ENCODE measurements around the gene OR2T35. TPM values are rescaled to one million over a fixed set of nuclear protein-coding genes. Genes with fewer than 3 reads are reported as not detected.
"Not testable (repeated sequence)": the region's sequence is repeated elsewhere in the genome, so short reads cannot be mapped to it uniquely, and the experiment has no call there.

The OR2T35 gene, protein sequence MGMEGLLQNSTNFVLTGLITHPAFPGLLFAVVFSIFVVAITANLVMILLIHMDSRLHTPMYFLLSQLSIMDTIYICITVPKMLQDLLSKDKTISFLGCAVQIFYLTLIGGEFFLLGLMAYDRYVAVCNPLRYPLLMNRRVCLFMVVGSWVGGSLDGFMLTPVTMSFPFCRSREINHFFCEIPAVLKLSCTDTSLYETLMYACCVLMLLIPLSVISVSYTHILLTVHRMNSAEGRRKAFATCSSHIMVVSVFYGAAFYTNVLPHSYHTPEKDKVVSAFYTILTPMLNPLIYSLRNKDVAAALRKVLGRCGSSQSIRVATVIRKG
- not detected in 2 replicates for total RNA-seq

DNA sequence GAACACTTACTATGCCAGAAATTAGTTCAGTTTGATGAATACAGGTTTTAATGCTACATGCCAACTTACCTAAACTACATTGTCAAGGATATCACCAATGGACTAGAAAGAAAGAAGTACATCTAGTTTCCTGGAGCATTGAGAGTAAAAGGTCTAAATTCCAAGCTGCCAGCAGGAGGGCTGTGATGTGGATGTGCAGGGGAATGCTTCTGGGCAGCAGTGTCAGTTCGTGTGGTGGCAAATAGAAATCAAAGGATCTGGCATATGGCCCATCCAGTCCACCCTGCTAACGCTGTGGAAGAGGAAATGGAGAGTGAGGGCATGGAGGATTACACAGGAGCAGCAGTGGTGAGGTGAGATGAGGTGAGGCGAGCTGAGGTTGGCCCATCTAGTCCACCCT lies at the start of gene OR2T35:
OR2T35 (minus strand) TSS at position 101 of the 400 bp plus-strand sequence. CDS start 6,020 bp downstream, outside the sequence.
- H3K27me3 Mint-ChIP-seq; H3K4me3 Mint-ChIP-seq; intact Hi-C loops (cut with micrococcal nuclease); H3K9me3 Mint-ChIP-seq; H3K36me3 Mint-ChIP-seq (ENCODE audit: low read depth); H3K4me1 Mint-ChIP-seq; DNase-seq; H3K27ac Mint-ChIP-seq: not testable (repeated sequence)

DNA sequence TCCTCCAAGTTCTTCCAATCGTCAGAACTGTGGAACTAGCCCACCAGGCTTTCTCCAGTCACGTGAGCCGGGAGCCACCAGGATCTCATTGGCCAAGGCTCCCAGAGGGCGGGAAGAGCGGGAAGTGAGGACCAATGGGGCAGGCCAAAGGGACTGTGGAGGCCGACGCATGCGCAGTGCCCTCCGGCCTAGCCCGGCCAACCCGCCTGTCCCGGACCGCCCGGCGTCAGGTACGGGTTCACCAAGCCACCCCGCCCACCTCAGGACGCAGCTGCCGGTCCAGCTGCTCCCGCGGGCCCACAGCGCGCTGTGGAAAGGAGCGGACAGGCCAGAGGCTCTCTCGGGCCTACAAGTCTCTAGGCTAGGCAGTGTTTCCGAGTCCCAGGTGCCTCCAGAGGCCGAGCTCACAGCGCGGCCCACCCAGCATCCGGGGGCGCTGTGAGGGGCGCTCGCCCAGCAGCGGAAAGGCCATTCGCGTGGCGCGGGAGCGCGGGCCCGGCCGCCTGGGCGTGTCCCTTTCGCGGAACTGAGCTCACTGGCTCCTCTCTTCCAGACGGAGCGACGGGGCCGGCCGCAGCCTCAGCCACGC lies 46.6 kb upstream of the OR2T35 start:
- no peak overlapping the region for H3K4me3 Mint-ChIP-seq
- H3K4me1 Mint-ChIP-seq, result peaks cover 4% of the 10 kb centered on the region
- H3K36me3 Mint-ChIP-seq (ENCODE audit: low read depth), result no peaks in the 10 kb centered on the region
- no peak for DNase-seq
- intact Hi-C loops (cut with micrococcal nuclease), result no loop called here
- peaks cover 5% of the 10 kb centered on the region for H3K9me3 Mint-ChIP-seq
- H3K27ac Mint-ChIP-seq, result no peak overlapping the region
- no peaks in the 10 kb centered on the region for H3K27me3 Mint-ChIP-seq

DNA sequence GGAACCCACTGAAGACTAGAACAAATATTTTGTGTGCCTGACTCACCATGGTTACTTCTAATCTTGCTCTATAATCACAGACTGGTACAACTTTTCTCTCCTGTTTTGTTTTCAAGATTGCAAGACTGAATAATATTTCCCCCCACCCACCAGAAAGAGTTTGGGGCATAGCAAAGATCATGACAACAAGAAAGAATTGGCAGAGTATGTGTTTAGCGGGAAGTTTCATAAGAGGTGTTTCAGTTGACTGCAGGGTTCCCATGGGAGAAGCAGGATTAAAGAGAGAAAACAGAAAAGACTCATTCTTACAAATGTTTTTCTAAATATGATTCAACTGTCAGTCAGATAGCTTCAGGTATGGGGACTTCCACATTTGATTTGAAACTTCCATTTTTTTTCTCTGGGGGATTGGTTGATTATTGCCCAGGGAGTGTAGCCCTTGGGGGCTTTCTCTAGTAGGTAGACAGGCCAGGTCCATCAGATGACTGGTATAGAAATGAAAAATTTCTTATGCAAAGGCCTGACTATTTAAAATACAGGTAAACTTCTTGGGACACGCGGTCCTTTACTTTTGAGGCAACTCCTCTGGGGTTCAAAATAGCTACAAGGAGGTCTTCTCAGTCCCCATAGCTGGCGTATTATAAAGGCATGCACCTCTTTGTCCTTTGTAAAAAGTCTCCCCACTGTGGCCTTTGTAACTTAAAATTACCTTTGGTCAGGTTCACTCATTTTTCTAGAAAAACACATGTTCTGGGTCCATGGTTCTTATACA lies 43.6 kb upstream of the OR2T35 start:
- H3K4me1 Mint-ChIP-seq, result peaks cover 4% of the 10 kb centered on the region
- no peak overlapping the region for H3K4me3 Mint-ChIP-seq
- H3K27ac Mint-ChIP-seq, result no peak overlapping the region
- DNase-seq, result no peak
- intact Hi-C loops (cut with micrococcal nuclease), result no loop called here
- no peaks in the 10 kb centered on the region for H3K36me3 Mint-ChIP-seq (ENCODE audit: low read depth)
- peaks cover under 1% of the 10 kb centered on the region for H3K27me3 Mint-ChIP-seq
- H3K9me3 Mint-ChIP-seq, result peaks cover 5% of the 10 kb centered on the region

DNA sequence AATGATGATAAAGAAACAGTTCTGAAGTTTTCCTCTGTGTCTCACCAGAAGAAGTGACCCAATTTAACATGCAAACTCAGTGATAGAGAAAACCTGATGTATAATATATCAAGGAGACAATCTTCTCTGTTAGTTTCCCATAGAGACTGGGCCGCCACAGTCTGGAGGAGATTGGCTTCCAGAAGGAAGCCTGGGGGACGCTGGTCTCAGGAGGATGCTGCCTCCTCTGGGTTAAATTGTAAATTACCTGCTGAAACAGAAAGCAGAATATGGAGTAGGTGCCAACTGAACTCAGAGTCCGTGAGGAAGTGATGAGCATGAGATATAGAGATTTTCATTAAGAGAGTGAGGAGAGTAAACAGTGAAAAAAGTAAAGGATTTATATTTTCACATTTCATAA lies 41.7 kb upstream of the OR2T35 start:
- DNase-seq, result peak; percentile 78
- Mint-ChIP-seq H3K9me3 (no peaks in the 10 kb centered on the region), H3K4me1 (peaks cover 4% of the 10 kb centered on the region), H3K27me3 (peaks cover 3% of the 10 kb centered on the region), H3K36me3 (ENCODE audit: low read depth) (no peaks in the 10 kb centered on the region), H3K4me3 (no peak overlapping the region), H3K27ac (no peak overlapping the region)
- intact Hi-C loops (cut with micrococcal nuclease), result loop anchor here (1.0 kb wide), 1 partner anchor 283 kb away; no protein-coding TSS in a partner anchor

DNA sequence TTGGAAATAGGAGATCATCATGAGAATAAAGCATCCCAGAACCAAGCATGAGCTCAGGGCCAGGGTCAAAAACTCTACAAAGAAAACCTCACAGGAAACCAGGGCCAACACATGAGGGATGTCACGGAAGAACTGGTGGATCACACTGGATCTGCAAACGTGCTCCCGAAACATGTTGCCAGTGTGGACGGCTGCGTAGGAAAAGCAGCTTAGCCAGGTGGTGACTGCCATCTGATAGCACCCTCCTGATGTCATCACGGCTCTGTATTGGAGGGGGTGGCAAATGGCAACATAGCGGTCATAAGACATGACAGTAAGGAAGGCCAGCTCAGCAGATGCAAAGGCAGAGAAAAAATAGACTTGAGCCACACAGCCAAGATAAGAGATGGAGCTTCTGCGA lies 36.6 kb upstream of the OR2T35 start:
- Mint-ChIP-seq H3K36me3 (ENCODE audit: low read depth) (no peaks in the 10 kb centered on the region), H3K9me3 (no peaks in the 10 kb centered on the region)

DNA sequence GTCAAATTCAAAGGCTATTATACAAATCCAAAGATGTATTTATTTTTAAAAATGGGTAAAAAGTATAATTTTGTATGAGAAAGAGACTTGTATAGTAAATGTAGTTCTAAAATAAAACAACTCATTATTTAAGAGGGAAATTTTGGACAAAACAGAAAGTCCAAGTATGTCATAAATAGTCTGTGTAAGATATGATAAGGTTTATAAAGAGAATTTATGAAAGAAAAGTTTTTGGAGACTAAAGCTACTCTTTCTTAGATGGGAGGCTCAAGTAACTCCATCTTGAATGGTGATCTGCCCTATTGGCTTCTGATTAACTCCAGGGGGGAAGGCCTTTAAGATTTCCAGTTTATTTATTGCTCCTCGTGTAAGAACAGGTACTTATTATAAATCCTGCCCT lies 24.9 kb upstream of the OR2T35 start:
- intact Hi-C loops (cut with micrococcal nuclease), result no loop called here
- H3K27ac Mint-ChIP-seq, result no peak overlapping the region
- no peaks in the 10 kb centered on the region for H3K4me1 Mint-ChIP-seq
- no peaks in the 10 kb centered on the region for H3K27me3 Mint-ChIP-seq
- peaks cover 3% of the 10 kb centered on the region for H3K9me3 Mint-ChIP-seq
- DNase-seq, result no peak
- H3K4me3 Mint-ChIP-seq, result no peak overlapping the region
- H3K36me3 Mint-ChIP-seq (ENCODE audit: low read depth), result no peaks in the 10 kb centered on the region

More for the DNA sequence above, 36.6 kb upstream of the OR2T35 start:
- H3K27me3 Mint-ChIP-seq, result peaks cover 6% of the 10 kb centered on the region
- H3K27ac Mint-ChIP-seq, result no peak overlapping the region
- no peaks in the 10 kb centered on the region for H3K4me1 Mint-ChIP-seq
- DNase-seq, result no peak
- intact Hi-C loops (cut with micrococcal nuclease), result no loop called here
- no peak overlapping the region for H3K4me3 Mint-ChIP-seq

DNA sequence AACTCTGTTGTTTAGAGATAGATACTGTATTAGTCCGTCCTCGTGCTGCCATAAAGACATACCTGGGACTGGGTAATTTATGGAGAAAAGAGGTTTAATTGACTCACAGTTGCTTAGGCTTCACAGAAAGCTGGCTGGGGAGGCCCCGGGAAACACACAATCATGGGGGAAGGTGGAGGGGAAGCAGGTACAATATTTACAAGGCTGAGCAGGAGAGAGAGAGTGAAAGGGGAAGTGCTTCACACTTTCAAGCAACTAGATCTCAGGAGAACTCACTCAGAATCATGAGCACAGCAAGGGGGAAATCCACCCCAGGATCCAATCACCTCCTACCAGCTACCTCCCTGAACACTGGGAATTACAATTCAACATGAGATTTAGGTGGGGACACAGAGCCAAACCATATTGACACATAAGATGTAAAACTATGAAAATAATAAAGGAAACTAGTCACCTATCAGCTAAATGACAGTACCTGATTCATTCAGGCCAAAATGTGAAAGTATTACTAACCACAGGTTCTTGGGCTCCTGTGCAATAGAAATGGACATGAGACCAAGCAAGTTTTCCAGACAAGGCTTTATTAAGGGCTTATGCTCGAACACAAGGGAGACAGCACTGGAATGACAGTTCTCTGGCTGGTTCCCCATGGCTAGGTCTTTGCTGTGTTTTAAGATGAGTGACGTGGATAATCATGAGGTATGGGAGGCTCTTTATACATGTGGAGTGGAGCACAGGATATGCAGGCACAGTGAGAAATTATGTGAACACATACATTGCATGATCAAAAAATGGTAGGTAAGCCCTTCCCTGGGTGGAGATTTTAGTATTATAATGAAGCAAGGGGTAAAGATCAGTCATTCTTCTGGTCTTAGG lies 18.6 kb upstream of the OR2T35 start:
- H3K9me3 Mint-ChIP-seq; H3K27ac Mint-ChIP-seq; H3K4me3 Mint-ChIP-seq; intact Hi-C loops (cut with micrococcal nuclease); H3K27me3 Mint-ChIP-seq; H3K36me3 Mint-ChIP-seq (ENCODE audit: low read depth); DNase-seq; H3K4me1 Mint-ChIP-seq: not testable (repeated sequence)

DNA sequence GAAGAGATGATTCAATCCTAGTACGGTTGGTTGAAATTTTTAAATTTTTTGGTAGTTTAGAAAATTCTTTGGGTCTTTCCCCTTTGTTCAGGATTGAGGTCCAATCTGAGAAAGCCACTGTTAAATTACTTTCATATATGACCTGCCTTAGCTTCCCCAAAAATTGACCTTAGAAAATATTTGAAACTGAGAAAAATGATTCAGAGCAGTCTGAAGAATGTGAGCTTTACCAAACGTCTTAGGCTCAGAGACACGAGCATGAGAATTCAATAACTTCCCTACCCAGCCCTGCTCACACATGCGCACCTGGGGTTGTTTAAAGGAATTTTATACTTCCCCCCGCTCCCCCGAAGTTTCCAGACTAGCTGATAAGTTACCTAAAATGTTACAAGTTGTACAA lies 11.7 kb upstream of the OR2T35 start:
- intact Hi-C loops (cut with micrococcal nuclease); H3K27me3 Mint-ChIP-seq; DNase-seq; H3K4me3 Mint-ChIP-seq; H3K9me3 Mint-ChIP-seq; H3K27ac Mint-ChIP-seq; H3K36me3 Mint-ChIP-seq (ENCODE audit: low read depth); H3K4me1 Mint-ChIP-seq: not testable (repeated sequence)

DNA sequence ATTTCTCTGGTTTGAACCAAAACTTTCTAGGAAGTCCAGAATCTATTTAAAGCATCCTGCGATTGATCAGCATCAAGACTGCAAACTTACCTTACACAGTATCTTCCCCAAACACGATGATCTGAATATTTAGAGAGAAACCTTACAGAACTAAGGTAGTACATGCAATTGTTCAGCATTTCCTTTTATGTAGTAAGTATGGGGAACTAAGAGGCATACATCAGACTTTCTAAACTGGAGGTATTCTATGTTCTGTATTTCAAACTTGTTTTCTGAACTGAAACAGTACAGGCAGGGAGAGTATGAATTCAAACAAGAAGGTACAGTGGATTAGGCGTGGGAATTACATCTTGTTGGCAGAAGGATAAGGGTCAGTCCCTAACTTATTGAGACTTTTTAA lies 10.3 kb upstream of the OR2T35 start, which contains the start of gene OR2T27:
OR2T27 (minus strand) TSS at position 175 of the 400 bp plus-strand sequence. CDS start 4,644 bp downstream, outside the sequence.
- H3K4me1 Mint-ChIP-seq; H3K36me3 Mint-ChIP-seq (ENCODE audit: low read depth); H3K27ac Mint-ChIP-seq; DNase-seq; H3K9me3 Mint-ChIP-seq; H3K27me3 Mint-ChIP-seq; H3K4me3 Mint-ChIP-seq; intact Hi-C loops (cut with micrococcal nuclease): not testable (repeated sequence)

DNA sequence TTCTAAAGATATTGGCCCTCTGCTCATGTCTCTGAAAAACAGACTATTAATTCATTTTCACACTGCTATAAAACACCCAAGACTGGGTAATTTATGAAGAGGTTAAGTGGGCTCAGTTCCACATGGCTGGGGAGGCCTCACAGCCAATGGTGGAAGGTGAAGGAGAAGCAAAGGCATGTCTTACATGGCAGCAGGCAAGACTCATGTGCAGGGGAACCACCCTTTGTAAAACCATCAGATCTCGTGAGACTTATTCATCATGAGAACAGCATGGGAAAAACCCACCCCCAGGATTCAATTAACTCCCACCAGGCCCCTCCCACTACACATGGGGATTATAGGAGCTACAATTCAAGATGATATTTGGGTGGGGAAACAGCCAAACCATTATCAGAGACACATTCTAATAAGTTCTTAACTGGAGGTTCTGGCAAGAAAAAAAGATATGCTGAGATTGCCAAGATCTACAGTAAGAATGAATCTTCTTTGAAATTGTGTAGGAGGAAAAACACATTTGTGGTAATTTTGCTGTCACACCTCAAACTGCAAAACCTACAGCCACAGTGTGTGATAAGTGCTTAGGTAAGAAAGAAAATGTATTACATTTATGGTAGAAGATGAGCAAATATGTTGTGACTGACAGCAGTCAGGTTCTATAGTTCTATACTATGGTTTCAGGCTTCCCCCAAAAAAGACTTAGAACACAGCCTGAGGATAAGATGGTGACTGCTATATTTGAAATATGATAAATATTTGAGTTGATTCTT lies 3.9 kb upstream of the OR2T35 start:
- H3K4me3 Mint-ChIP-seq; DNase-seq; H3K27me3 Mint-ChIP-seq; H3K4me1 Mint-ChIP-seq; H3K36me3 Mint-ChIP-seq (ENCODE audit: low read depth); H3K27ac Mint-ChIP-seq; intact Hi-C loops (cut with micrococcal nuclease); H3K9me3 Mint-ChIP-seq: not testable (repeated sequence)

DNA sequence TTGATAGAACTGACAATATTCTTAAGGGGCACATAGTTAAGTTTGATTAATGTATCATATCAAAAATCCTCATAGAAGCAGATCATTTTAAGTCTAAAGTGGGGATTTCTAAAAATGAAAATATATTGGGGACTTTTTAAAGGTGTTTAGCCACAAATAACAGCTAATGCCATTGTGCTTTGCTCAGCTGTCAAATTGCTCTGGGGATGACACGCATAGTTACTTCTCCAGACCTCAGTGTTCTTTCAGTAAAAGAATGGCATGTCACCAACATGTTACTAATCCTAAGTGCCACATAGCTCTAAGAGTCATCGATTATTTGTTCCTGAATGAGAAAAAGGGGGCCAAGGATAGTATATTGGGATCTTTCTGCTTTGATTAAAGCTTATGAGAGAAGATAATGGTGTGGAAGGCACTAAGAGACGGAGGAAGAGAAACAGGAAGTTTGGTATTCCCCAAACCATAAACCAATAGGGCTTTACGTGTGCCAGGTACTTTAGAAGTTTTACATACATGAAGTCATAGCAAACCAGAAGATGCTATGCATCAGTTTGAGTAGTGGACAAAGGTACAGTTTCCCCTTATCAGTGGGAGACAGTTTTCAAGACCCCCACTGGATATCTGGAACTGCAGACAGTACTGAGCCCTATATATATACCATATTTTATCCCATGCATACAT lies 2.0 kb downstream of the OR2T35 start:
- DNase-seq; H3K27ac Mint-ChIP-seq; intact Hi-C loops (cut with micrococcal nuclease); H3K4me3 Mint-ChIP-seq; H3K9me3 Mint-ChIP-seq; H3K36me3 Mint-ChIP-seq (ENCODE audit: low read depth); H3K4me1 Mint-ChIP-seq; H3K27me3 Mint-ChIP-seq: not testable (repeated sequence)

DNA sequence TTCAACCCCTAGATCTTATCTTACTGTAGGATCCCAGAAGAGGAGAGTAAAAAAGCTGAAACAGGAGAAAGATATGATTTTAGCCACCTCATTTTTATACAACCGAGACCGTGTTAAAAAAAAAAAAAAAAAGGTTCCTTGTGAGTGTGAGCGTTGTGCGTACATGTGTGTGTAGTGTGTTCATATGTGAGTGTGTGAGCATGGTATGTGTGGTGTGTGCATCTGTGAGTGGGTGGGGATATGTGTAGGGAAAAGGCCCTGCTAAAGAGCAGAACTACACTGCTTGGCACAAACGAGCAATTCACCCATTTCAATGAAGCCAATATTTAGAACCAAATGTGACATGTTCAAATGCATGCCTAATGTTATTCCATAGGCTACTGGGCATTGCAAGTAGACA lies 3.5 kb downstream of the OR2T35 start:
- H3K27ac Mint-ChIP-seq; intact Hi-C loops (cut with micrococcal nuclease); H3K4me1 Mint-ChIP-seq; DNase-seq; H3K9me3 Mint-ChIP-seq; H3K27me3 Mint-ChIP-seq; H3K4me3 Mint-ChIP-seq; H3K36me3 Mint-ChIP-seq (ENCODE audit: low read depth): not testable (repeated sequence)
